Peyer's patch (tissue), 4 donors: Measurements from ENCODE around the gene ELP4. TPM values are rescaled to one million over a fixed set of nuclear protein-coding genes. Genes with fewer than 3 reads are reported as not detected.

Experiments
- DNase-seq, 3 donors: peaks; one replicate each; pipeline ENCODE4 v3.0.0-alpha.2; 2017 to 2019
- H3K27ac ChIP-seq, 4 donors: fragments of 200-600 bp; sonication (generic); one replicate each; pipeline ENCODE4 v1.5.1; 2016 to 2019
- H3K27me3 ChIP-seq, 2 donors: fragments of 200-600 bp; sonication (generic); one replicate each; pipeline ENCODE4 v1.5.1; 2019
- H3K36me3 ChIP-seq, 3 donors: fragments of 200-600 bp; sonication (generic); one replicate each; pipeline ENCODE4 v1.5.1; 2016 to 2019
- H3K4me1 ChIP-seq, 4 donors: fragments of 200-600 bp; sonication (generic); one replicate each; pipeline ENCODE4 v1.5.1; 2016 to 2019
- H3K4me3 ChIP-seq, 4 donors: fragments of 200-600 bp; sonication (generic); 1 replicate in 3 of 4; 2 replicates in 1 of 4; pipeline ENCODE4 v1.5.1; 2016 to 2019; ENCODE audit warnings: mild to moderate bottlenecking in 1 of 4
- H3K9me3 ChIP-seq, 4 donors: fragments of 200-600 bp; sonication (generic); one replicate each; pipeline ENCODE4 v1.5.1; 2016 to 2019; ENCODE audit warnings: mild to moderate bottlenecking in 1 of 4
- POLR2A ChIP-seq, 2 donors: fragments of 450-650 bp; IDR thresholded peaks; one replicate each; pipeline ENCODE4 v1.5.1; 2017; ENCODE audit warnings: antibody characterized with exemption in 2 of 2, mild to moderate bottlenecking in 2 of 2, moderate library complexity in 2 of 2
- total RNA-seq, 4 donors: library from RNA; depleted of rRNA; stranded (reverse); fragments of >200 nt; gene quantifications; one replicate each; pipeline ENCODE4 v1.1.0, GENCODE V29; 2016
- TF ChIP-seq, protein P1 (sequence below), 6 experiments: fragments of 450-650 bp in 4 of 6; fragments of 200-600 bp in 2 of 6; sonication (generic) in 1 of 6; IDR thresholded peaks; one replicate each; pipeline ENCODE4 v1.5.1; 2017 to 2019; ENCODE audit warnings: antibody characterized with exemption in 6 of 6, mild to moderate bottlenecking in 3 of 6, moderate library complexity in 1 of 6

ELP4 gene
- total RNA-seq, 4 donors from 2014 or later = 13.3 to 33.0 (median 21.3) TPM

DNA sequence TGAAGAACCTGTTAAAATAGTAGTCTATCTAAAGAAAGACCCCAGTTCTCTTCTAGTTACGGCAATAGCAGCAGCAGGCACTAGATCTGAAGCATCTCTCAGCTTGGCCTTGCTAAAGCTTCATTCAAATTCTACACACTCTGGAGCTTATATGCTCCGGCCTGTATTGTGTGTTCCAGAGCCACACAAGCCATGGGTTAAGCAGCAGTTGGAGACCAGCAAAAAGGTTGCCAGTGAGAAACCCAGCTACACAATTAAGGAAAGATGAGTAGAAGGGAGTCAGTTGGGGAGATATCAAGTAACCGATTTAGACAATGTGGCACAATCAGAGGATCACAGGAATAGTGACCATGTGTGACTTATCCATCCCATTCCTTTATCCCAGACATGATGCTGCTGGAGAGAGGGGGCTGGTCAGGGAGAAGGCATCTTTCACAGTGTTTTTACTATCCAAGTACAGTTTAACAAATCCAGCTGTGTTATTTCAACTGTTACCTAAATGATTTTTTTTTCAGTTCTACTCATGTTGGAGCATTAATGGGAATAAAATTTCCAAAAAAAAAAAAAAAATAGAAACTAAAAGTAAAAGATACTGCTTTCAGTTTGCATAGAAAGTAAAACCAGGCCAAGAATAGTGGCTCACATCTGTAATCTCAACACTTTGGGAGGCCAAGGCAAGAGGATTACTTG, 260.6 kb downstream of the ELP4 start:
- Histone ChIP-seq H3K4me1 (no peaks in the 10 kb centered on the region), H3K9me3 (no peaks in the 10 kb centered on the region), H3K4me3 (no peak overlapping the region), H3K27ac (no peak overlapping the region), H3K27me3 (no peaks in the 10 kb centered on the region), H3K36me3 (no peaks in the 10 kb centered on the region)
- no peak for DNase-seq
- TF ChIP-seq, protein P1, sequence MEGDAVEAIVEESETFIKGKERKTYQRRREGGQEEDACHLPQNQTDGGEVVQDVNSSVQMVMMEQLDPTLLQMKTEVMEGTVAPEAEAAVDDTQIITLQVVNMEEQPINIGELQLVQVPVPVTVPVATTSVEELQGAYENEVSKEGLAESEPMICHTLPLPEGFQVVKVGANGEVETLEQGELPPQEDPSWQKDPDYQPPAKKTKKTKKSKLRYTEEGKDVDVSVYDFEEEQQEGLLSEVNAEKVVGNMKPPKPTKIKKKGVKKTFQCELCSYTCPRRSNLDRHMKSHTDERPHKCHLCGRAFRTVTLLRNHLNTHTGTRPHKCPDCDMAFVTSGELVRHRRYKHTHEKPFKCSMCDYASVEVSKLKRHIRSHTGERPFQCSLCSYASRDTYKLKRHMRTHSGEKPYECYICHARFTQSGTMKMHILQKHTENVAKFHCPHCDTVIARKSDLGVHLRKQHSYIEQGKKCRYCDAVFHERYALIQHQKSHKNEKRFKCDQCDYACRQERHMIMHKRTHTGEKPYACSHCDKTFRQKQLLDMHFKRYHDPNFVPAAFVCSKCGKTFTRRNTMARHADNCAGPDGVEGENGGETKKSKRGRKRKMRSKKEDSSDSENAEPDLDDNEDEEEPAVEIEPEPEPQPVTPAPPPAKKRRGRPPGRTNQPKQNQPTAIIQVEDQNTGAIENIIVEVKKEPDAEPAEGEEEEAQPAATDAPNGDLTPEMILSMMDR (IDR thresholded peaks at IDR 0.05) = no peak
- TF ChIP-seq POLR2A (IDR thresholded peaks at IDR 0.05) = no peak

DNA sequence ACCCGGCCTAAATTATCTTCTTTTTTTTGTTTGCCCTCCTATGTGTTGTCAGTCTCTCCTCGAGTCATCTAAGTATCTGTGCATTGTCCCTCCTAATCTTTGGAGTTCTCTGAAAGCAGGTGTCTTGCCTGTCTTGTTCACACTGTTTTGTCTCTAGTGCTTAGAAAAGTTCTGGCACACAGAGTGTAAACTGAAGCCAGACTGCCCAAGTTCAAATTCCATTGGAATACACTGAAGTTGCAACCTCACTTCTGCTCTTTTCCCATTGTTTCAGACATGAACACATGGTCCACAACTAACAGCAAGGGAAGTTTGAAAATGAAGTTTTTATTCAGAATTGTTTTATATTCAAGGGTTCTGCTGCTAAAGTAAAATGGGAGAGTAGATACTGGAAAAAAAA, 262.8 kb downstream of the ELP4 start:
- no peaks in the 10 kb centered on the region for H3K27me3 ChIP-seq
- TF ChIP-seq, protein P1 (IDR thresholded peaks at IDR 0.05) = no peak

DNA sequence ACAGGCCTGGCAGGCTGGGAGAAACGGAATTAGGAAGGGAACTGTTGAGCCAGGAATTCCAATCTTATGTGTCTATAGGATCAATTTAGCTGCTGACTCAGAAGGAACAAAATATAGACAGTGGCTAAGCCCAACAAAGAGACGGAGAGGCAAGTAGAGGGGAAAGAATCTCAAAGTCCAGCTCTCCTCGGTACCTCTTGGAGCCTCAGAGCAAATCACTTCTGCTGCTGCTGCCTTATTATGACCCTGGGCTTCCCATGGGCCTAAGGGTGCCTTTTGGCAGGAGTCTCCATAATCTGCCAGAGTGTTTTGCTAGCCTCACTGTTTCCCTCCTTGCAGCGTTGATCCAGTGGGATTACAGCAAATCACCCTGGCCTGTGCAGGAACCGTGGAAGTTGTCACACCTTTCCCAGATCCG, 269.8 kb downstream of the ELP4 start:
- no peak overlapping the region for H3K27ac ChIP-seq
- H3K36me3 ChIP-seq = no peaks in the 10 kb centered on the region
- no peak overlapping the region for H3K4me3 ChIP-seq
- no peaks in the 10 kb centered on the region for H3K4me1 ChIP-seq
- no peaks in the 10 kb centered on the region for H3K9me3 ChIP-seq
- H3K27me3 ChIP-seq = no peaks in the 10 kb centered on the region
- DNase-seq = no peak
- TF ChIP-seq POLR2A (IDR thresholded peaks at IDR 0.05) = no peak
- TF ChIP-seq, protein P1 (IDR thresholded peaks at IDR 0.05) = no peak

More for the DNA sequence above, 262.8 kb downstream of the ELP4 start:
- no peaks in the 10 kb centered on the region for H3K4me1 ChIP-seq
- H3K9me3 ChIP-seq = no peaks in the 10 kb centered on the region
- no peak overlapping the region for H3K4me3 ChIP-seq
- no peak overlapping the region for H3K27ac ChIP-seq
- H3K36me3 ChIP-seq = no peaks in the 10 kb centered on the region
- no peak for DNase-seq

DNA sequence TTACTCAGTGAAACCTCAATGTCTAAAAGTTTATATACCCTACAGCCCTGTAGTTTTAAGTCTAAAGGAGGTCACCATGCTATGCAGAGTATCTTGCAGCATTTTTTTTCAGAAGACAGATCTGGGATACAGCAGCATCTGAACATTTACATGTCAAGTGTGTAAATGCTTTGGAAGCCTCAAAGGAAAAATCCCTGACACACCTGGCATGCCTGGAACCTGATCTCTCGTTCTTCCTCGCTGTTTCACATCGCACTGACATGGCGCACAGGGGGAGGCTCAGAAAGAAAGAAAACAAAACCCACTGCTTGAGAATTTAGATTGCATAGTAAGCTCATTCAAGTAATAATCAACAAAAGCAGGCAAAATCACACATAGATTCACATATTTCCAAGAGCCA, 270.5 kb downstream of the ELP4 start:
- H3K36me3 ChIP-seq = no peaks in the 10 kb centered on the region
- no peaks in the 10 kb centered on the region for H3K9me3 ChIP-seq
- no peak for DNase-seq
- TF ChIP-seq, protein P1 (IDR thresholded peaks at IDR 0.05) = no peak
- TF ChIP-seq POLR2A (IDR thresholded peaks at IDR 0.05) = no peak
- no peaks in the 10 kb centered on the region for H3K4me1 ChIP-seq
- H3K27ac ChIP-seq = no peak overlapping the region
- H3K4me3 ChIP-seq = no peak overlapping the region
- no peaks in the 10 kb centered on the region for H3K27me3 ChIP-seq

DNA sequence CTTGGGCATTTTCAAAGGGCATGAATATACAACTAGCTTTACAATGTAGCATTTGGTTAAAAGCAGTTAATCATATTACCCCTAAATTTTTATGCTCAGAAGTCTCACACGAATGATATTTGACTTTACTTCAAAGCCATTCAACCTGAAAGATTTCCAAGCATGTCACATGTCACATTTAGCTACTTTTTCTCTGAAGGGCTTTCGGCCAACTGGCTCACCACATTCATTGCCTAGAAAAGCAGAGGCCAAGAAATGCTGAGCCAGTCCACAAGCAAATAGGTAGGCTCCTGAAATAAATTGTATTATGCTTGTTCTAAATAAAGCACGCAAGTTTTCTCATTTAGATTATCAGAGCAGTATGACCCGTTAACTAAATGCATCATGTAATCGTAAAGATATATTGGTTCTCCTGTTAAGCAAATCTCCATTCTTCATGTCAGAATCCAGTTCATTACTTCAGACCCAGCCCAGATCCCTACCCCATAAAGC, 271.0 kb downstream of the ELP4 start:
- Histone ChIP-seq H3K4me1 (no peaks in the 10 kb centered on the region), H3K9me3 (no peaks in the 10 kb centered on the region), H3K4me3 (no peak overlapping the region), H3K27ac (no peak overlapping the region), H3K36me3 (no peaks in the 10 kb centered on the region), H3K27me3 (no peaks in the 10 kb centered on the region)
- no peak for TF ChIP-seq POLR2A (IDR thresholded peaks at IDR 0.05)
- TF ChIP-seq, protein P1 (IDR thresholded peaks at IDR 0.05) = no peak
- no peak for DNase-seq
